Thyroid gland (tissue), 4 donors: ENCODE data around the gene TMEM106B.

ENCODE experiments used
- POLR2A ChIP-seq, 2 donors: fragments of 450-650 bp; IDR thresholded peaks; one replicate each; pipeline ENCODE4 v1.6.1; 2017; ENCODE audit warnings: antibody characterized with exemption in 2 of 2, mild to moderate bottlenecking in 2 of 2, moderate library complexity in 1 of 2
- TF ChIP-seq, protein P1 (sequence below), 6 experiments: fragments of 200-600 bp in 3 of 6; fragments of 450-650 bp in 3 of 6; sonication (generic) in 3 of 6; IDR thresholded peaks; one replicate each; pipeline ENCODE4 v1.5.1; 2016 to 2019; ENCODE audit warnings: antibody characterized with exemption in 6 of 6, mild to moderate bottlenecking in 2 of 6, inconsistent platforms in 1 of 6, moderate library complexity in 1 of 6

DNA sequence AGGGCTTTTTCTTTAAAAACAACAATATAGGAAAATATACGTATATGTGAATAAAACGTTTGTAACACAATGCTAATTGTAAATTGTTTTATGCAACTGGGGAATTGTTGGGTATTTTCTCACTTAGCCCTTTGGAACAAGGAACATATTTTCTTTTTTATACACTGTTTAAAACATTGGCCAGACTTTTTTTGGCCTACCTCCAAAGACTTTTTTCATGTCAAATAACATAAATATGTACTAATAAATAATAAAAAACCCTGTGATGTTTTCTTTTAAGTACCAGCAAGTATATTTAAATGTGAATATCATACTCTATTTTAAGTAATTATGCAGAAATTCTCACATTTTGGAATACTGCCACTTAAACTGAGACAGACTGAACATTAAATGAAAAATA is 15.7 kb downstream of the TMEM106B start:
- TF ChIP-seq, protein P1, sequence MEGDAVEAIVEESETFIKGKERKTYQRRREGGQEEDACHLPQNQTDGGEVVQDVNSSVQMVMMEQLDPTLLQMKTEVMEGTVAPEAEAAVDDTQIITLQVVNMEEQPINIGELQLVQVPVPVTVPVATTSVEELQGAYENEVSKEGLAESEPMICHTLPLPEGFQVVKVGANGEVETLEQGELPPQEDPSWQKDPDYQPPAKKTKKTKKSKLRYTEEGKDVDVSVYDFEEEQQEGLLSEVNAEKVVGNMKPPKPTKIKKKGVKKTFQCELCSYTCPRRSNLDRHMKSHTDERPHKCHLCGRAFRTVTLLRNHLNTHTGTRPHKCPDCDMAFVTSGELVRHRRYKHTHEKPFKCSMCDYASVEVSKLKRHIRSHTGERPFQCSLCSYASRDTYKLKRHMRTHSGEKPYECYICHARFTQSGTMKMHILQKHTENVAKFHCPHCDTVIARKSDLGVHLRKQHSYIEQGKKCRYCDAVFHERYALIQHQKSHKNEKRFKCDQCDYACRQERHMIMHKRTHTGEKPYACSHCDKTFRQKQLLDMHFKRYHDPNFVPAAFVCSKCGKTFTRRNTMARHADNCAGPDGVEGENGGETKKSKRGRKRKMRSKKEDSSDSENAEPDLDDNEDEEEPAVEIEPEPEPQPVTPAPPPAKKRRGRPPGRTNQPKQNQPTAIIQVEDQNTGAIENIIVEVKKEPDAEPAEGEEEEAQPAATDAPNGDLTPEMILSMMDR (IDR thresholded peaks at IDR 0.05), result no peak
- no peak for TF ChIP-seq POLR2A (IDR thresholded peaks at IDR 0.05)
